Measurements from ENCODE around the gene ZFR.

GRCh38 chr5:32317041-32317440 lies 127.5 kb downstream of the ZFR start:
- TF ChIP-seq, protein P1, sequence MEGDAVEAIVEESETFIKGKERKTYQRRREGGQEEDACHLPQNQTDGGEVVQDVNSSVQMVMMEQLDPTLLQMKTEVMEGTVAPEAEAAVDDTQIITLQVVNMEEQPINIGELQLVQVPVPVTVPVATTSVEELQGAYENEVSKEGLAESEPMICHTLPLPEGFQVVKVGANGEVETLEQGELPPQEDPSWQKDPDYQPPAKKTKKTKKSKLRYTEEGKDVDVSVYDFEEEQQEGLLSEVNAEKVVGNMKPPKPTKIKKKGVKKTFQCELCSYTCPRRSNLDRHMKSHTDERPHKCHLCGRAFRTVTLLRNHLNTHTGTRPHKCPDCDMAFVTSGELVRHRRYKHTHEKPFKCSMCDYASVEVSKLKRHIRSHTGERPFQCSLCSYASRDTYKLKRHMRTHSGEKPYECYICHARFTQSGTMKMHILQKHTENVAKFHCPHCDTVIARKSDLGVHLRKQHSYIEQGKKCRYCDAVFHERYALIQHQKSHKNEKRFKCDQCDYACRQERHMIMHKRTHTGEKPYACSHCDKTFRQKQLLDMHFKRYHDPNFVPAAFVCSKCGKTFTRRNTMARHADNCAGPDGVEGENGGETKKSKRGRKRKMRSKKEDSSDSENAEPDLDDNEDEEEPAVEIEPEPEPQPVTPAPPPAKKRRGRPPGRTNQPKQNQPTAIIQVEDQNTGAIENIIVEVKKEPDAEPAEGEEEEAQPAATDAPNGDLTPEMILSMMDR (IDR thresholded peaks at IDR 0.05; ENCODE audit: low read depth, low read length), result no peak
- no peak for TF ChIP-seq MYC (IDR thresholded peaks at IDR 0.05; ENCODE audit: low read depth, low read length)
- TF ChIP-seq, protein P2, sequence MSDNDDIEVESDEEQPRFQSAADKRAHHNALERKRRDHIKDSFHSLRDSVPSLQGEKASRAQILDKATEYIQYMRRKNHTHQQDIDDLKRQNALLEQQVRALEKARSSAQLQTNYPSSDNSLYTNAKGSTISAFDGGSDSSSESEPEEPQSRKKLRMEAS (IDR thresholded peaks at IDR 0.05; ENCODE audit: low read depth, low read length), result no peak
- no peak for TF ChIP-seq POLR2A (IDR thresholded peaks at IDR 0.05; ENCODE audit: extremely low read depth, insufficient read length)

Measured in NB4 (cell line).